Measurements from ENCODE around the gene ATP11A. TPM values are rescaled to one million over a fixed set of nuclear protein-coding genes. Genes with fewer than 3 reads are reported as not detected.

The ATP11A gene
- total and polyA plus RNA-seq, 2 experiments from 2014 or later: 4.9 to 5.0 TPM

GRCh38 chr13:112774829-112775565, 85.2 kb downstream of the ATP11A start:
- no peak for DNase-seq
- Histone ChIP-seq H3K27me3 (replicated peaks; ENCODE audit: insufficient read depth) (no peaks in the 10 kb centered on the region), H2AFZ (no peak overlapping the region), H3K4me1 (ENCODE audit: insufficient read depth) (no peaks in the 10 kb centered on the region), H3K27ac (no peak overlapping the region), H3K4me3 (no peak overlapping the region), H3K4me2 (ENCODE audit: unreplicated experiment) (no peak overlapping the region), H3F3A (ENCODE audit: insufficient read depth) (no peaks in the 10 kb centered on the region), H3K9ac (no peak overlapping the region), H3K9me2 (ENCODE audit: insufficient read depth) (no peaks in the 10 kb centered on the region), H3K9me3 (ENCODE audit: low read depth) (no peaks in the 10 kb centered on the region), H3K79me2 (ENCODE audit: insufficient read depth) (no peaks in the 10 kb centered on the region), H4K20me1 (ENCODE audit: insufficient read depth) (no peaks in the 10 kb centered on the region), H3K36me3 (ENCODE audit: low read depth) (no peaks in the 10 kb centered on the region)
- in situ Hi-C loops (cut with MboI): no loop called here
- 90 to 92% methylated on average over 36 of the region's 36 CpGs for WGBS, 2 experiments (ENCODE audit: low coverage in 1 of 2, low lambda C conversion rate in 2 of 2, missing lambda C conversion rate in 2 of 2)
- no peak for TF ChIP-seq EZH2 (IDR thresholded peaks at IDR 0.05; ENCODE audit: insufficient read depth, poor library complexity, severe bottlenecking)
- TF ChIP-seq EZH2phosphoT487 (IDR thresholded peaks at IDR 0.05; ENCODE audit: insufficient read depth, low read depth): no peak

GRCh38 chr13:112775791-112776279, 86.0 kb downstream of the ATP11A start:
- 79 to 85% methylated on average over 16 to 25 of the region's 25 CpGs for WGBS, 2 experiments (ENCODE audit: low coverage in 1 of 2, low lambda C conversion rate in 2 of 2, missing lambda C conversion rate in 2 of 2)
- Histone ChIP-seq H3K79me2 (ENCODE audit: insufficient read depth) (no peaks in the 10 kb centered on the region), H3K9ac (no peak overlapping the region), H3K4me1 (ENCODE audit: insufficient read depth) (no peaks in the 10 kb centered on the region), H3K36me3 (ENCODE audit: low read depth) (no peaks in the 10 kb centered on the region), H3F3A (ENCODE audit: insufficient read depth) (no peaks in the 10 kb centered on the region), H3K9me2 (ENCODE audit: insufficient read depth) (no peaks in the 10 kb centered on the region), H3K4me3 (no peak overlapping the region), H3K27ac (no peak overlapping the region), H3K9me3 (ENCODE audit: low read depth) (no peaks in the 10 kb centered on the region), H2AFZ (no peak overlapping the region), H3K27me3 (replicated peaks; ENCODE audit: insufficient read depth) (no peaks in the 10 kb centered on the region), H3K4me2 (ENCODE audit: unreplicated experiment) (no peak overlapping the region), H4K20me1 (ENCODE audit: insufficient read depth) (no peaks in the 10 kb centered on the region)
- in situ Hi-C loops (cut with MboI): no loop called here
- TF ChIP-seq EZH2phosphoT487 (IDR thresholded peaks at IDR 0.05; ENCODE audit: insufficient read depth, low read depth): no peak
- TF ChIP-seq EZH2 (IDR thresholded peaks at IDR 0.05; ENCODE audit: insufficient read depth, poor library complexity, severe bottlenecking): no peak
- DNase-seq: no peak

- in situ Hi-C loops (cut with MboI): no loop called here
- Histone ChIP-seq H3K36me3 (ENCODE audit: low read depth) (no peaks in the 10 kb centered on the region), H2AFZ (no peak overlapping the region), H3K4me1 (ENCODE audit: insufficient read depth) (no peaks in the 10 kb centered on the region), H3K4me2 (ENCODE audit: unreplicated experiment) (no peak overlapping the region), H4K20me1 (ENCODE audit: insufficient read depth) (no peaks in the 10 kb centered on the region), H3K9me2 (ENCODE audit: insufficient read depth) (no peaks in the 10 kb centered on the region), H3K9me3 (ENCODE audit: low read depth) (no peaks in the 10 kb centered on the region), H3K79me2 (ENCODE audit: insufficient read depth) (no peaks in the 10 kb centered on the region), H3F3A (ENCODE audit: insufficient read depth) (no peaks in the 10 kb centered on the region), H3K27ac (no peak overlapping the region), H3K27me3 (replicated peaks; ENCODE audit: insufficient read depth) (no peaks in the 10 kb centered on the region), H3K9ac (no peak overlapping the region), H3K4me3 (no peak overlapping the region)
- WGBS, 2 experiments (ENCODE audit: low coverage in 1 of 2, low lambda C conversion rate in 2 of 2, missing lambda C conversion rate in 2 of 2): 96% methylated on average over 9 of the region's 9 CpGs
- TF ChIP-seq EZH2 (IDR thresholded peaks at IDR 0.05; ENCODE audit: insufficient read depth, poor library complexity, severe bottlenecking) (no peak), EZH2phosphoT487 (IDR thresholded peaks at IDR 0.05; ENCODE audit: insufficient read depth, low read depth) (no peak)
- DNase-seq: no peak
Observed at GRCh38 chr13:112776354-112776753, 86.5 kb downstream of the ATP11A start.

DNA sequence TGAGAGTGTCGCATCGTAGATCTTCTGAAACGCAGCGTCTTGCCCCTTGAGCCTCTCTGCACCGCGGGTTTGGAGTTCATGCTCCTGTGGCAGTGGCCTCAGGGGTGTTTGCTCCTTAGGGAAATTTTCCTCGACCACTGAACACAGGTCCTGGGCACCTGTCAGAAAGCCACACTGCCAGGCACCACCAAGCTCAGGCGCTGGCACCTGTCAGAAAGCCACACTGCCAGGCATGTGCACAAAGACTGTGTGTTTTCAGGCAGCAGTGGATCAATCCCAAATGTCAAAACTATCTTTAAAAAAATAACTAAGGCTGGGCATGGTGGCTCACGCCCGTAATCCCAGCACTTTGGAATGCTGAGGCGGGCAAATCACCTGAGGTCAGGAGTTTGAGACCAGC, 87.1 kb downstream of the ATP11A start:
- no peak for DNase-seq
- Histone ChIP-seq H3K27me3 (replicated peaks; ENCODE audit: insufficient read depth) (no peaks in the 10 kb centered on the region), H3F3A (ENCODE audit: insufficient read depth) (no peaks in the 10 kb centered on the region), H4K20me1 (ENCODE audit: insufficient read depth) (no peaks in the 10 kb centered on the region), H3K27ac (no peak overlapping the region), H3K4me3 (no peak overlapping the region), H3K79me2 (ENCODE audit: insufficient read depth) (no peaks in the 10 kb centered on the region), H3K36me3 (ENCODE audit: low read depth) (no peaks in the 10 kb centered on the region), H3K9ac (no peak overlapping the region), H3K4me1 (ENCODE audit: insufficient read depth) (no peaks in the 10 kb centered on the region), H2AFZ (no peak overlapping the region), H3K9me3 (ENCODE audit: low read depth) (no peaks in the 10 kb centered on the region), H3K9me2 (ENCODE audit: insufficient read depth) (no peaks in the 10 kb centered on the region), H3K4me2 (ENCODE audit: unreplicated experiment) (no peak overlapping the region)
- 93 to 97% methylated on average over 11 of the region's 11 CpGs for WGBS, 2 experiments (ENCODE audit: low coverage in 1 of 2, low lambda C conversion rate in 2 of 2, missing lambda C conversion rate in 2 of 2)
- in situ Hi-C loops (cut with MboI): no loop called here
- TF ChIP-seq EZH2phosphoT487 (IDR thresholded peaks at IDR 0.05; ENCODE audit: insufficient read depth, low read depth) (no peak), EZH2 (IDR thresholded peaks at IDR 0.05; ENCODE audit: insufficient read depth, poor library complexity, severe bottlenecking) (no peak)
